Measurements from ENCODE around the gene CC2D1A.
A peak's percentile ranks its signal among the peaks of the same experiment; 100 is the strongest.

The CC2D1A gene

DNA sequence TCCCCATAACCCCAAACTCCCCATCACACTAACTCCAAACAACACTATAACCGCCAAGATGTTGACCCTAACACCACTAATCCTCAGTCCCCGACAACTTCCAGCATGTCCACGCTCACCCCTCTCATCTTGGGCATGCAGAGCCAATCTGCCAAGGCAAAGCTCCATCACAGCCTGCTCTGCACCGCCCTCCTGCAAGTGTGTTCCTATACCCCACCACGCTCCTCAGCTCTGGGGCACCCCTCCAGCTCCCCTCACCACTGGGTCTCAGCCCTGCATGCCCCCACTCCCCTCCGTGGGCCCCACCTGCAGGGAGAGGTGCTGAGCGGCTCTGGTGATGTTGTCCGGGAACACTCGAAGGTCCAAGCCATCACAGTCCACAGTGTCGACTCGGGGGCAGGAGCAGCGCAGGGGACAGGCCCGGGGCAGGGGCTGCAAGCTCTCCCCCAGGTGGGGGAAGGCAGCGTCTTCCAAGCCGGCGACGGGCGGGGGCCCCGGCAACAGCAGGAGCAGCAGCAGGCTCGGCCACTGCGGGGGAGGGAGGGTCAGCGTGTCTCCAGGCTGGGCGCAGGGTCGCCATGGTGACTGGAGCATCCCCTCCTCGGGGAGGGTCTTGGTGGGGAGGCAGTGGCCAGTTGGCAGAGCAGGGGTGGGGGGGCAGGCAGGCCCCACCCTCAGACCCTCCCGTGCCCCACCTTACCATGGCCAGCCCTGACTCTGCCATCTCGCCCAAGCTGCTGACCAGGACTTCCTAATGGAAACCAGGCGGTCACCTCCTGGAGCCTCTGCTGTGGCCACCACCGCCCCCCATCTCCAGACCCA lies 31.7 kb downstream of the CC2D1A start:
- no peak for DNase-seq (ENCODE audit: low read depth)

DNA sequence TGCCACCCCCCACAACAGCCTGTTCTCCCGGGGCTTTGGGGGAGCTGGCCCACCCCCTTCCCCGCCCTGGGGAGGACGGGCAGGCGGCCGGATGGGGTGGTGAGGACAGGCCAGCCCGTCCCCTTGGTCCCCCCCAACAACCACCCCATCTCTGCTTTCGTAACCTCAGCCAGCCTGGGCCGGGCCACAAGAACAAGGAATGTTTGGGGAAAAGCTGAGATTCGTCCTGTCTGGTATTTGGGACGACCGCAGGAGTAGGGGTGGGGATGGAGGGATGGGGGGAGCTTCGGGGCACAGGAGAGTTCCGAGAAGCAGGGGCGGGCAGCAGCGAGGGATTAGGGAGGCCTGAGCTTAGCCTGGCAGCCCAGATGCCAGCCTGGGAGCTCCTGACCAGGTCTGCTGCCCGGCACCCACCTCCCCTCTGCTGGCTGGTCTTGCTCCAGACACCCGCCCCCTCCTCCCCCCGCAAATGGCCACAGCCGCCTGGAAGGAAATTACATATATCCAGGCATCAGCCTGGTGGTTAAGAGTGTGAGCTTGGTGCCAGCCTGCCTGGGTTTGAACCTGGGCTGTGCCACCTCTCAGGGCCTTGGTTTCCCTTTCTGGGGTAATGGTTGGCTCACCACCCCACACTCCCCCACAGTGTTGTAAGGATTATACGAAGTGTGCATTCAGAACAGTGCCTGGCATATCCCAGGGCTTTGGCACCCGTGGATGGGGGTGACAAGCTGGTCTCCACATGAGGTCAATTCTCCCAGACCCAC lies 32.5 kb downstream of the CC2D1A start, which contains the start of gene PODNL1:
Gene PODNL1, minus strand, starts transcription at position 117 of the 764 bp plus-strand sequence. CDS start 236 bp downstream, outside the sequence.
- no peak for DNase-seq (ENCODE audit: low read depth)

DNA sequence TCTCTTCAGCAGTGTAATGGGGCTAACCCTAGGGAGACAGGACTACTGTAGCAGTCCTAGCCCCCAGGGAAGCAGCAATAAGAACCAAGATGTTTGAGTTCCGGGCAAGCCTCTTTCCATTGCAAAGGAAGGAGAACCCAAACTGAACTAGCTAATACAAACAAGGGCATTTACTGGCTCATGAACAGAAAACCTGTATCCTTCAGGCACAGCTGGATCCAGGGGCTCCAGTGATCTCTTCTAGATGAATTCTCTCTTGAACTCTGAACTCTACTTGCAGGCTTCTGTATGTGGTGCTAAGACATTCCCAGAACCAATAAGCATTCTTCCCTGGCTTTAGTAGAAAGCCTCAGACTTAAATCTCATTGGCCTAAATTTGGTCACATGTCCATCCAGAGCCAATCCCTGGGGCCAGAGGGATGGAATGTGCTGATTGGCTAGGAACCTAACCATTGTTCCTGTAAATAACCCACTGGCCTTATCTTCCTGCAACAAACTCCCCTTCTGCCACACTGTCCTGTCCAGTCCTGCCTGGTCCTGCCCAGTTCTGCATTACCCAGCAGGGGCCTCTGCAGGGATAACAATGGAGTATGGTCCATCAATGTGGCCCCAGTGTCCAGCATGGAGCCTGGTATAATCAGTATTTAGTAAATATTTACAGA lies 36.2 kb downstream of the CC2D1A start:
- no peak for DNase-seq (ENCODE audit: low read depth)

DNA sequence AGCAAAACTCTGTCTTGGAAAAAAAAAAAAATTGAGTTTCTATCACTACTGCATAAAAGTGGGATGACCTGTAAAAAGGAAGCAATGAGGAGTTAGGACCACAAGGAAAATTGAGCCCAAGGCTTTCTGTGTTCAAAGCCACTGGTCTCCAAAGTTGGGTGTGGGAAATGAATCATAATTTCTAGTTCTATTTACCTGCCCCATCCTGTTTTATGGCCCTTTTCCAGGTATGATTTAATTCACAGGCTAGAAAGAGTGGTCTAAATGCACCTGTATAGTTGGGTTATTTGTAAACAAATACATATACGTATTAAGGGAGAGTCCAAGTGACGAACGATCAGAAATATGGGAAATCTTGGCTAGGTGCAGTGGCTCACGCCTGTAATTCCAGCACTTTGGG lies 40.4 kb downstream of the CC2D1A start:
- no peak for DNase-seq (ENCODE audit: low read depth)

GRCh38 chr19:13951043-13951442 lies 45.0 kb downstream of the CC2D1A start:
- no peak for DNase-seq (ENCODE audit: low read depth)

- no peak for DNase-seq (ENCODE audit: low read depth)
These were observed 45.8 kb downstream of the CC2D1A start for GRCh38 chr19:13951799-13952153.

- peak; percentile 97 for DNase-seq (ENCODE audit: low read depth)
These were observed 46.3 kb downstream of the CC2D1A start, which contains the start of gene DCAF15 for GRCh38 chr19:13952154-13952930. Gene DCAF15 (plus strand): TSS chr19:13952509. CDS start chr19:13952513, 4 bp downstream.

DNA sequence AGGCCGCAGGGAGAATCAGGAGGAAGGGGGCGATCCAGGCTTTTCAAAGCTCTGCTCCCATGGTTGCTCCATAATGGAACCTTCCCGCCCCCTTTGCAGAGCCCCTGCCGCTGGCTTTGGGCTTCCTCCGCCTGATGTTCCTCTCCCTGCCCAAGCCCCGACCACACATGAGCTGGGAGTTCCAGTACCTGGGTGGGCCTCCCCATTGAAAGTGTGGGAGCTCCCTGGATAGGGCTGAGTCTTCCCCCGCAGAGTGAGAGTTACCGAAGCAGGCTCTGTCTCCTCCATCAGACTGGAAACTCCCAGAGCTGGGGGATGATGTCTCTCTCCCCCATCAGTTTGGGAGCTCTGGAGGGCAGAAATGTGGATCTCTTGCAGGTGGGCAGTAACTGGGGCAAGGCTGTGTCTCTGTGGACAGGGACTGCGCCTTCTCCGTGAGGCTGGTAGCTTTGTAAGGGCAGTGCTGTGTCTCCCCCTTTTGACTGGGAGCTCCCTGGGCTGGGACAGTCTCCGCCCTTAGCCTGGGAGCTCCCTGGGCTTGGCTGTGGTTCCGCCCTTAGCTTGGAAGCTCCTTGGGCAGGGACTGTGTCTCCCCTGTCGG lies 47.0 kb downstream of the CC2D1A start:
- DNase-seq (ENCODE audit: low read depth): no peak

- no peak for DNase-seq (ENCODE audit: low read depth)
These were observed 48.2 kb downstream of the CC2D1A start for GRCh38 chr19:13954185-13954584.

- no peak for DNase-seq (ENCODE audit: low read depth)
These were observed 49.8 kb downstream of the CC2D1A start for GRCh38 chr19:13955662-13956364.

DNA sequence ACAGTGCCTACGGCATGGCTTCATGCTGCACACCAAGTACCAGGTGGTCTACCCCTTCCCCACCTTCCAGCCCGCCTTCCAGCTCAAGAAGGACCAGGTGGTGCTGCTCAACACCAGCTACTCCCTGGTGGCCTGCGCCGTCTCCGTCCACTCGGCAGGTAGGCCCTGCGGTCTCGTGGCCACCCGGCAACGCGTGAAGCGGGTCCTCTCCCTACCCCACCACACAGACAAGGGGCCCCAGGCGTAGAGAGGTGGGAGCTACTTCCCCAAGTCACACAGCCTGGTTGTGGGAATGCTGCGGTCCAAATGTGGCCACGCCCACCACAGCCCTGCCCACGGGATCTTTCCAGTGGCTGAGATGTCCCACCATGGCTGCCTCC lies 50.4 kb downstream of the CC2D1A start:
- no peak for DNase-seq (ENCODE audit: low read depth)

DNA sequence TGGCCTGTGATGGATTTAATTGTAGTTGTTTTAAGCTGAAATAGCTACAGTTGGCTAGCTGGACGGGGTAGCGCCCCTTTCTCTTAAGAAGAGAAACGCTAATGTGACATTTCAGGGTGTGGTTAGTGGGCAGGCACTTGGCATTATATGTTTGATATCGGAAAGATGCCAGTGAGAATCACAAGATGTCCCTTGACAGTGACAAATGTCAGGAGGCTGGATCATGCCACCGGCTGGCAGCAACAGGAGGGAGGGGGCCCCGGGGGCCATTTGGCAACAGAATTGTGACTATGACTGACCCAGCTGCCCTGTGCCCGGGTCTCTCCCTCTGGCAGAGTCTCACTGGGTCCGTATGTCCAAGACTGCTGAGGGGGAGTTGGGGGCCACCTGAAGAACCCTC lies 51.0 kb downstream of the CC2D1A start:
- no peak for DNase-seq (ENCODE audit: low read depth)

GRCh38 chr19:13958043-13958442 lies 52.0 kb downstream of the CC2D1A start:
- no peak for DNase-seq (ENCODE audit: low read depth)

DNA sequence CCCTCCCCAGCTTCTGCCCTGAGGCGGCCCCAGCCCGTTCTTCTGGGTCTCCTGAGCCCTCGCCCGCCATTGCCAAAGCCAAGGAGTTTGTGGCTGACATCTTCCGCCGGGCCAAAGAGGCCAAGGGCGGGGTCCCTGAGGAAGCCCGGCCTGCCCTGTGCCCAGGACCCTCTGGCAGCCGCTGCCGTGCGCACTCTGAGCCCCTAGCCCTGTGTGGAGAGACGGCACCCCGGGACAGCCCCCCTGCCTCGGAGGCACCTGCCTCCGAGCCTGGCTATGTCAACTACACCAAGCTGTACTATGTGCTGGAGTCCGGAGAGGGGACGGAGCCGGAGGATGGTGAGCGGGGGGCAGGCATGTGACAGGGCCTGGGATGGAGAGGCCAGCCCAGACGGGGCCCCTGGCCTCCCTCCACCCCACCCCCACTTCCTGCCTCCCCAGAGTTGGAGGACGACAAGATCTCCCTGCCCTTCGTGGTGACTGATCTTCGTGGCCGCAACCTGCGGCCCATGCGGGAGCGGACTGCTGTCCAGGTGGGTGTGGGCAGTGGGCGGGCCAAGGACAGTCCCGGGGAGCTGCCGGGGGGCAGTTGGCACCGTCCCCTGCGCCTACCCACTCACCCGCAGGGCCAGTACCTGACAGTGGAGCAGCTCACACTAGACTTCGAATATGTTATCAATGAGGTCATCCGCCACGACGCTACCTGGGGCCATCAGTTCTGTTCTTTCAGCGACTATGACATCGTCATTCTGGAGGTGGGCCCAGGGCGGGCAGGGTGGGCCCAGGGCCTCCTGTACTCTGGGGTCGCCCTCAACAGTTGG lies 53.4 kb downstream of the CC2D1A start:
- DNase-seq (ENCODE audit: low read depth): no peak

GRCh38 chr19:13959962-13960862 lies 54.2 kb downstream of the CC2D1A start:
- no peak for DNase-seq (ENCODE audit: low read depth)

- DNase-seq (ENCODE audit: low read depth): no peak
These were observed 55.1 kb downstream of the CC2D1A start for GRCh38 chr19:13960863-13961784.

DNA sequence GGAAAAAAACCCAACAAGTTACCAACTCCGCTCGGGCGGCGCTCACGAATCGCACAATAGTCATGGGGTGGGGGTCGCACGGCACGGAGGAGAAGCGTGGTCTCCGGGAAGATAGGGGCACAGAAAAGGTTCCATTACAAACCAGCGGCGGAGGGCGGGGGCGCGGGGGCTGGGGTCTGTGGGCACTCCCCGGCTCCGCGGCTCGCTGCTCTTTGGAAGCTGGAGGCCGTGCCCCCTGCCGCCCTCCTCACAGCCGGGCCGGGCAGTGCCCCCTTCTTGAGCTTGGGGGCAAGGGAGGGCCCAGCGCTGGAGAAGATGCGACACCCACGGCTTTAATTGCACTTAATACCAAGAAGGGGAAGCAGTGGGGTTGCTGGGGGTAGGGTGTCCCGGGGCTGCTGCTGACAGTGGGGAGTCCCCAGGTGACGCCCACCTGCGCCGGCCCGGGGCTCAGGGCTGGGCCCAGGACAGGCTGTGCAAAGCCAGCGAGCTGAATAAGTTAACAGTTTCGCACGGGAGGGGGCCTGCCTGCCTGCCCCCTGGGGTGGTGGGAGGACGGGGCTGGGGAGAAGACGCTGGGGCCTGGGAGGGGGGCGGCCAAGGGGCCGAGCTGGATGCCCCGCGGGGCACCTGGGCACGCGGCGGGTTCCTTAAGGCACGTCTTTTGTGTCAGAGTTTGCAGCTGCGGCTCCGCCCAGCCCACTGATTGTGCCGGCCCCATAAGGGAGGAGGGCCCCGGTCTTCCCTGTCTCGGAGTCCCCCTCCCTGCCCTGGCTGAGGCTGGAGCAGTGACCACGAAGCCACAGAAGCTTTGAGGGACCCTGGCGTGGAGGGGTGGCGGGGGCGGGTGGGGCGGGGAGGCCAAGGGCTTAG lies 56.1 kb downstream of the CC2D1A start:
- DNase-seq (ENCODE audit: low read depth): no peak

Measured in activated T-cell treated with anti-CD3 and anti-CD28 coated beads for 48 hours (primary cell).